Skin of body (tissue), 2 donors: Measurements from ENCODE around the gene TECPR1. TPM values are rescaled to one million over a fixed set of nuclear protein-coding genes. Genes with fewer than 3 reads are reported as not detected.

Source experiments
- DNase-seq: peaks from one replicate; lab custom pipeline; 2025; lab: John Stamatoyannopoulos, UW
- total RNA-seq: library from RNA; depleted of rRNA; stranded (reverse); fragments of >200 nt; gene quantifications from one replicate; pipeline ENCODE4 v1.2.3, GENCODE V29; 2014

The TECPR1 gene
- total RNA-seq, 1 donor from 2014 or later: 8.3 TPM

DNA sequence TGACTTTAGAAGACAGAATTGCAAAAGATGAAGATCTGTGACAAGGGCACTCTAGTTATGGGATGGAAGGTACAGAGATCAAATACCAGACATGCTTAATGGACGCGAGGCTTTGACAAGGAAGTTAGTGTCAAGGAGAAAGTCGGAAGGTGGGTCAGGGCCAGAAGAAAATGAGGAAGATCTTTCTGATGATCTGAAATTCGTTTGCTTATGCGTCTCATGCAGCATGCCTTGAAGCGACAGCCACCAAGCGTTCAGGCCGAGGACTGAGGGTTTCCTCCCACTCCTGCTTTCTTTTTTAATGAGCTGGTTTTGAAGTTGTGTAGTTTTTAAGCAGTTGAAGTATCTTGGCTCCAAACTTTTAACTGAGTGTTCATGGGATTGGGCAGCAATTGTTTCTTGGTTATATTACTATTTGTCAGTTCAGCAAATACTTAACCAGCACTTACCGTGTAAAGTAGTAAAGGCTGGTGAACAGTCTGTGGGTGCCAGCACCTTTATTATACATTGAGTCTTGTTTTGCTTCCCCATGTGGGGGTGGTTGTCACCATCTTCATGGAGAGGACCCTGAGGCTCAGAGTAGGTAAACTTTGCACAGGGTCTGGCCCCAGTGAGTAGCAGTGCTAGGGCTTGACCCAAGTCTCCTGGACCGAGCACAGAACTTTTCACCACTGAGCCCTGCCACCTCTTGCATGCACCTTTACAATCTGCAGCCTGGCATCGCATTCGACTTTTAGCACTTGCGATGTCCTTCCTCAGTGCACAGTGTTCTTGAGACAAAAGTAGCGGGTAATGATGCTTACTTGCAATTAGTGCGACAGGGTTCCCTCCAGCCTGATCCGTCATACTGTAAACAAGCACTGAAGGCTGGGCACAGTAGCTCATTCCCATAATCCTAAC lies 55.1 kb downstream of the TECPR1 start:
- no peak for DNase-seq

DNA sequence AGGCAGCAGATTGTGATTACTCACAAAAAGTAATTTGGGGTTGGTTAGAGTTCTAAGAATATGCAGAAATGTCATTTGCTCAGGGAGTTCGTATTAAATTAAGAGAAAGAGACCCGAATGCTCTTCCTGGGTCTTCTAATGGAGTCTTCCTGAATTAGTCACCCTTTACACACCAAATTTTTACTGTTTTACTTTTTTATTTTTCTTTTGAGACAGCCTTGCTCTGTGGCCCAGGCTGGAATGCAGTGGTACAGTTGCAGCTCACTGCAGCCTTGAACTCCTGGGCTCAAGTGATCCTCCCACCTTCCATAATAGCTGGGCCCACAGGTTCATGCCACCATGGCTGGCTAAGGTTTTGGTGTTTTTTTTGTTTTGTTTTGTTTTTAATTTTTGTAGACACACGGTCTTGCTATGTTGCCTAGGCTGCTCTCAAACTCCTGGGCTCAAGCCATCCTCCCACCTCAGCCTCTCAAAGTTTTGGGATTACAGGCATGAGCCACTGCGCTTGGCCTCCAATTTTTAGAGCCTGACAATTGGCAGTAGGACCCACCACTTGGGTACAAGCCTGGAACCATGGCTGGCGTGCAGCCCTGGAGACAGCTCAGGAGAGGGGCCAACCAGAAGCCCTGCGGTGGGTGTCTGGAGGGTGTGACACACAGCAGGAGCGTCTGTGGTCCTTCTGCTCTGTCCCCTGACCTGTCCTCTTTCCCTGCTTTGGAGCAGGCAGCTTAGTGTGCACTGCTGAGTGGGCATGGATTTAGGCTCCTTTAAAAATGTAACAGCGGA lies 57.2 kb downstream of the TECPR1 start:
- DNase-seq: no peak

DNA sequence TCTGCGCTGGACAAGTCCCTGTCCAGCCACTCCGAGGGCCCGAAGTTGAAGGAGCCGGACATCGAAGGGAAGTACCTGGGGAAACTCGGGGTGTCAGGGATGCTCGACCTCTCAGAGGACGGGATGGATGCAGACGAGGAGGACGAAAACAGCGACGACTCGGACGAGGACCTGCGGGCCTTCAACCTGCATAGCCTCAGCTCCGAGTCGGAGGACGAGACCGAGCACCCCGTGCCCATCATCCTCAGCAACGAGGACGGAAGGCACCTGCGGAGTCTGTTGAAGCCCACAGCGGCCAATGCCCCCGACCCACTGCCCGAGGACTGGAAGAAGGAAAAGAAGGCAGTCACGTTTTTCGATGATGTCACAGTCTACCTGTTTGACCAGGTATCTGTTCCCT lies 57.8 kb downstream of the TECPR1 start:
- no peak for DNase-seq

DNA sequence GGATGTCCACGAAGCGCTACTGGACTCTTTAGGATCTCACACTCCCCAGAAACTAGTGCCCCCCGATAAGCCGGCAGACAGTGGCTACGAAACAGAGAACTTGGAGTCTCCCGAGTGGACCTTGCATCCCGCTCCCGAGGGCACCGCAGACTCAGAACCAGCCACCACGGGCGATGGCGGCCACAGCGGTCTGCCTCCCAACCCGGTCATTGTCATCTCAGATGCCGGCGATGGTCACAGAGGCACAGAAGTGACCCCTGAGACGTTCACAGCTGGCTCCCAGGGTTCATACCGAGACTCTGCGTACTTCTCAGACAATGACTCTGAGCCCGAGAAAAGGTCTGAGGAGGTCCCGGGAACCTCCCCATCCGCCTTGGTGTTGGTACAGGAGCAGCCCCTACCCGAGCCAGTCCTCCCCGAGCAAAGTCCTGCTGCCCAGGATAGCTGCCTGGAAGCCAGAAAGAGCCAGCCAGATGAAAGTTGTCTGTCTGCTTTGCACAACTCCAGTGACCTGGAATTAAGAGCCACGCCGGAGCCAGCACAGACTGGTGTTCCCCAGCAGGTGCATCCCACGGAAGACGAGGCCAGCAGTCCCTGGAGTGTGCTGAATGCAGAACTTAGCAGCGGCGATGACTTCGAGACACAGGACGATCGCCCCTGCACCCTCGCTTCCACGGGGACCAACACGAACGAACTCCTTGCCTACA lies 58.4 kb downstream of the TECPR1 start:
- DNase-seq: no peak

DNA sequence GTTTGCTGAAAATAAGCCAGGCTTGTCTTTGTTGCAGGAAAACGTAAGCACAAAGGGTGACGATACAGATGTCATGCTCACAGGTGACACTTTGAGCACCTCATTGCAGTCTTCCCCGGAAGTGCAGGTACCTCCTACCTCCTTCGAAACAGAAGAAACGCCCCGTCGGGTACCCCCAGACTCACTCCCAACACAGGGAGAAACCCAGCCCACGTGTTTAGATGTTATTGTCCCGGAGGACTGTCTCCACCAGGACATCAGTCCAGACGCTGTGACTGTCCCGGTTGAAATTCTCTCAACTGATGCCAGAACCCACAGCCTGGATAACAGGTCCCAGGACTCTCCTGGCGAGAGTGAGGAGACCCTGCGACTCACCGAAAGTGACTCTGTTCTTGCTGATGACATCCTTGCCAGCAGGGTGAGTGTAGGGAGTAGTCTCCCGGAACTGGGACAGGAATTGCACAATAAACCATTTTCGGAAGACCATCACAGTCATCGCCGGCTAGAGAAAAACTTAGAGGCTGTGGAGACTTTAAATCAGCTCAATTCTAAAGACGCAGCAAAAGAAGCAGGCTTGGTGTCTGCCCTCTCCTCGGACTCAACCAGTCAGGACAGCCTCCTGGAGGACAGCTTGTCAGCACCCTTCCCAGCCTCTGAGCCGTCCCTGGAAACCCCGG lies 59.1 kb downstream of the TECPR1 start:
- no peak for DNase-seq

DNA sequence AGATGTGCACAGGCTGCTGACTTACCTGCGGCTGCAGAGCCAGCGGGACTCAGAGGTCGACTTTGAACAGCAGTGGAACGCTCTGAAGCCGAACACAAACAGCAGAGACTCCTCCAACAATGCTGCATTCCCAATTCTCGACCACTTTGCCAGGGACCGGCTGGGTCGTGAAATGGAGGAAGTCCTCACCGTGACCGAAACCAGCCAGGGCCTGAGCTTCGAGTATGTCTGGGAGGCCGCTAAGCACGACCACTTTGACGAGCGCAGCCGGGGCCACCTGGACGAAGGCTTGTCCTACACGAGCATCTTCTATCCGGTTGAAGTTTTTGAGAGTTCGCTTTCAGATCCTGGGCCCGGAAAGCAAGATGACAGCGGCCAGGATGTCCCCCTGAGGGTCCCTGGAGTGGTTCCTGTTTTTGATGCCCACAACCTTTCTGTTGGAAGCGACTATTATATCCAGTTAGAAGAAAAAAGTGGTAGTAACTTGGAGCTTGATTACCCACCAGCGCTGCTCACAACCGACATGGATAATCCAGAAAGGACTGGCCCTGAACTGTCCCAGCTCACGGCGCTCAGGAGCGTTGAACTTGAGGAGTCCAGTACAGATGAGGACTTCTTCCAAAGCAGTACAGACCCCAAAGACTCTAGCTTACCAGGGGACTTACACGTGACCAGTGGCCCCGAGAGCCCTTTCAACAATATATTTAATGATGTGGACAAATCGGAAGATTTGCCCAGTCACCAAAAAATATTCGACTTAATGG lies 60.2 kb downstream of the TECPR1 start:
- DNase-seq: no peak

DNA sequence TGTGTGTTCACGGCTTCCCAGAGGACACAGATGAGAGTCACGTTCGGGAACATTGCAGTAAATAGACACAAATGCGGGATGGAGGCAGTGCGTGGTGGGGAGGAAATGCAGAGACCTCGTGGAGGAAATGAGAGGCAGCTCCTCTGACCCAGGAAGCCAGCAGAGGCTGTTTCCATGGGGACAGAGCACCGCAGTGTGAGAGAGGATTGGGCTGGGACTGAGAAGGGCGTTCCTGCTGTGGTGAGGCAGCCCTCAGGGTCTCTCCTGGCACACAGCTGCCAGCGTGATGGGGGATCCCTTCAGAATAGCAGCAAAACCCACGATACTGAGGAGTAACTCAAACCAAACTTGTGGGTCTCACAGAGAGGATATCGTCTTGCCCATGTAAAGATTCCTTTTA lies 62.5 kb downstream of the TECPR1 start:
- DNase-seq: no peak

DNA sequence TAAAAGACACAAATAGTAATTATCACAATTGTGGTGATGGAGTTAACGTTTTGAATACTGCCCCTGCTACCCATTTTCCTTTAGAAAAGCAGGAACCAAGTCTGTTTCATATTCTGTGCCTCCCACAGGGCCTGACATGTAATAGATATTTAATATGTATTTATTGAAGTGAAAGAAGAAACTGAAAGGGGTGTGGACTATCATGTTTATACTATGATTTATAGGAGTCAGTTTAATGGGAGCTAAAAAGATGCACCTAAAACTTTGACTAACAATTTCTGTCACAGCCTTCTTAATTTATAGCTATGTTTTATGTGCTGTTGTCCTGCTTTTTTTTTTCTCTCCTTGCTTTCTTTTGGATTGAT lies 64.9 kb downstream of the TECPR1 start:
- DNase-seq: no peak

DNA sequence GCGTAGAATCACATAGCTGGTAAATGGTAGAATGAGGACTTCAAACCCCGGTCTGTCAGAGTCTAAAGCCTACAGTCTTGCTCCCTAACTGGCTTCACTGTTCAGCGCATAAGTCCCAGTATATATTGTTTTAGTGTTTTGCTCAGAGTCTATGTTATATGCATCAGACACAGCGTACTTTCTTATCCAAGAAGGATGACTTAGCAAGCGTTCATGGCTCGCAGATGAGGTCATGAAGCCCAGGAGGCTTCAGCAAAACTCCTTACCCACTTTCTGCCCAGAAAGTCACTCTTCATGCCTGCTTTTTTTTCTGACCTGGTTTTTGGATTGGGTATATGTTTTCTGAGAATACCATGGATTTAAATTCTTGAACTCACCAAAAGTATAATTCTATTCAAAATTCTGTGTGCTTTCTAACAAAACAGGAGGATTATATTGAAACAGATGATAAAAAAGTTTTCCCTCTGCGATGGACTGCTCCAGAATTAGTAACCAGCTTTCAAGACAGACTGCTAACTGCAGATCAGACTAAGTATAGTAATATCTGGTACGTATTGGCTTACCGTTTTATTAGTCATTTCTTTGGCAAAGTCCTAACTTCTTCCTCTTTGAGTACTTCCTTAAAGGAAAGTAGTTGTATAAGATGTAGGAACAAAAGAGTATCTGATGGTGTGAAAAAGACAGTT lies 65.4 kb downstream of the TECPR1 start:
- DNase-seq: no peak

DNA sequence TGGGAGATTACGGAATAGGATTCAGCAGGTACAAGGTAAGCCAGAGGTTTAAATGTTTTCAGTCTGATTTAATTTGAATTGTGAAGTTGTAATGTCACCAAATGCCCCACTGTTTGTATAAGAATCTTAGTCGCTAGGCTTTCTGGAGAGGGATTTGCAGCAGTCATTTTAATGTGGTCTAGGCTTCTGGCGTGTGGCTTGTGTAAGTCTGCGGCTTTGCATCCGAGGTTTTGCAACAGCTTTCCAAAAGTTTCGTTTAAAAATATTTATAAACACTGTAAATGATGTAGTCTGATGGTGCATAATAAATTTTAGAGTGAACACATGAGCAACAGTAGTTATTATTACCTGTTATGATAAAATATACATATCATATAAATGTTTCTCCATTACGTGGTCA lies 66.9 kb downstream of the TECPR1 start:
- no peak for DNase-seq

DNA sequence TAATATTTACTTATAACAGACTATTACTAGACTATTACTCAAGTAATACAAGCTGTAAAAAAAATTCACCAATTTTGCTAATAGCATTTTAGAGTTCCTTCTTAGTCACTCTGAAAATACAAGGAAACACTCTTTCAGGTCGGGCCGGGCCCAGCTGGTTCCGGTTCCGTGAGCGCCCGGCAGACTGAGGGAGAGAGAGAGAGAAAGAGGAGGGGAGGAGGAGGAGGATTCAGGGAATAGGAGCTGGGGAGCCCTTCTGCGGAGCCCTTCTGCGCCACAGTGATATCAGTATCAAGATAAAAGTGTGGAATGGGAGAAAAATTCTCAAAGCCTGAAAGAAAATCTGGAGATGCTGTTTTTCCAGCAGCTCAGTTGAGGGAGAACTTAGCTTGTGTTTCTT lies 71.3 kb downstream of the TECPR1 start:
- no peak for DNase-seq

DNA sequence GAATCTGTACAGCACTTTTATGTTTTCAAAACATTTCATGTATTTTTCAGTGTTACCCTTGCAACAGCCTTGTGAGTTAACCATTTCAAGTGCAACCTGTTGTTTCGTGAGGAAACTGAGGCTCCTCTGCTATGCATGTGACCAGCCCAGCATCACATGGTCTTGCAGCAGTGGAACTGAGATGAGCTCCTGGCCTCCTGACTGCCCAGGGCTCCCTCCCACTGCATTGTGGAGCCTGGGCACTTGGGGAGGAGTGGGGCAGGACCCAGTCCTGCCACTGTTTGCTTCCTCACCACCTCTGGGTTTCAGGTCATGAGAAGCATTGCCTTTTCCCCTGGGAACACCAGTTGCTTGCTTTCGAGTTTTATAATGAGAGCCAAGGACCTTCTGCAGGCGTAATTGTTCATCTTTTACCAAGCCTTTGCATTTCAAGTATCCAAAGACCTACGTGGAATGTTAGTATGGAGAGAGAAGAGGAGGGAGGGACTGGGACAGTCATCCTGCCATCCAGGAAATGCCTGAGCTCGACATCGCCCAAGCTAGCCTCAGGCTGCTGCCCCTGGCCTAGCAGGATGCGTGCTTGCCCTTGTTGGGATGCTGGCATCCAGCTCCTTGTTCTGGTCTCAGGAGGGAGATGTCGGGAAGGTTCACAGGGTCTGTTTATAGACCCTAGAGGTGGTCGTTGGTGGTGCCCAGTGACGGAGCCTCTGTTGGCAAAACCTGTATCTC lies 73.1 kb downstream of the TECPR1 start:
- DNase-seq: no peak

DNA sequence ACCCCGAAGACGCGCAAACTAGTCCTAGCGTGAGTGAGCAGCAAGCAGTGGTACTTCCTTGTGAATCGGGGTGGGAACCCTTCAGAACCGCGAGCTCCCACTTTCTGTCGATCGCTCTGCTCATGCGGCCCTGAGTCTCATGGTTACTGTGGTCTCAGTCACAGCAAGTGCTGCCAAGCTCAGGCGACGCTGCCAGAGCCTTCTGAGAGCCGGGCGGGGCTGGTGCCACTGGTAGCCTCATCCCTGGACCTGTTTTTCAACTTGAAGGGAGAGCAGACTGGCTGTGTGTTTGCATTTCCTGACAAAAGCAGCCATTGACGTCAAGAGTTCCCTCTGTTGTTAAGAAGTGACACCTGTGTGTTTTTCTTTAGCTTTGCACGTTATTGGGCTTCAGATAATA lies 73.7 kb downstream of the TECPR1 start:
- DNase-seq: no peak

DNA sequence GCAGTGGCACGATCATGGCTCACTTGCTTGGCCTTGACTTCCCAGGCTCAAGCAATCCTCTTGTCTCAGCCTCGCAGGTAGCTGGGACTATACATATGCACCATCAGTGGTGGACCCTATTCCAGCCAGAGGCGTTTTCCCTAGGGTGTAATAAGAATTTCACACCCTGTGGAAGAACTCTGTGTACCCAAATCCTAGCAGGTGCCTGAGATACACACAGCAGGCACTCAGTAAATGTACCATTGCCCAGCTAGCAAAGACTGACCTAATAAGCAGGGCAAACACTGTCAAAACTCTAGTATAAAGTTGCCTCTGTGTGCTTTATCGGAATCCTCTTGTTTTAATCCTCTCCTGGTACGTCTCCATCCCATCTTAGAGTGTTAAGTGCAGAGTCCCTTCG lies 74.5 kb downstream of the TECPR1 start:
- no peak for DNase-seq

DNA sequence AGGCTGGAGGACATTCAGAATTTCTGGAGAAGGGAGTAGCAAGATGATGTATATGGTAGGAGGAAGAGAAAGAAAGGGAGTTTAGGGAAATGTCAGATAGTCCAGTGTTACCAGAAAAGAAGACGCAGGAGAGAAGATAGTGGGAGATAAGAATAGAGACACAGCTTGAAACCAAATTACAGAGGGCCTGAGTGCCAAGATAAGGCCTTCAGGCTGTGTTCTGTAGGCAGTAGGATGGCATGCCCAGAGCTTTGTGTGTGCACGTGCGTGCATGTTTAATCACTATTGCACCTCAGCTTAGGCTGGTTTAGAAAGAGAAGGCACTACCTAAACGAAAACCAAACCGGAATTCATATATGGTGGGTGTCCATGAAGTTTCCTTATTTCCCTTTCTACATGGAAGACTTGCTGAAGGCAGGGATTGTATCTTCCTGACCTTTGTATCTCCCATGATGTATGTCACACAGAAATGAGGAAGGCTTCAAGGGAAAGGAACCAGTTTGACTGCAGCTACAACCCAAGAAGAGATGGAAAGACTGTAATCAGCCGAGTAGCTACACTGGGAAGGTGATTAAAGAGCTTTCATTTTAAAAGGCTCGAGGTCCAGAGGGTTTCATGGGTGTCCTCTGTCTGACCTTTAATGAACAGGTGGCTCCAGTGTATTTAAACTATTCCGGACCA lies 76.6 kb downstream of the TECPR1 start:
- no peak for DNase-seq

DNA sequence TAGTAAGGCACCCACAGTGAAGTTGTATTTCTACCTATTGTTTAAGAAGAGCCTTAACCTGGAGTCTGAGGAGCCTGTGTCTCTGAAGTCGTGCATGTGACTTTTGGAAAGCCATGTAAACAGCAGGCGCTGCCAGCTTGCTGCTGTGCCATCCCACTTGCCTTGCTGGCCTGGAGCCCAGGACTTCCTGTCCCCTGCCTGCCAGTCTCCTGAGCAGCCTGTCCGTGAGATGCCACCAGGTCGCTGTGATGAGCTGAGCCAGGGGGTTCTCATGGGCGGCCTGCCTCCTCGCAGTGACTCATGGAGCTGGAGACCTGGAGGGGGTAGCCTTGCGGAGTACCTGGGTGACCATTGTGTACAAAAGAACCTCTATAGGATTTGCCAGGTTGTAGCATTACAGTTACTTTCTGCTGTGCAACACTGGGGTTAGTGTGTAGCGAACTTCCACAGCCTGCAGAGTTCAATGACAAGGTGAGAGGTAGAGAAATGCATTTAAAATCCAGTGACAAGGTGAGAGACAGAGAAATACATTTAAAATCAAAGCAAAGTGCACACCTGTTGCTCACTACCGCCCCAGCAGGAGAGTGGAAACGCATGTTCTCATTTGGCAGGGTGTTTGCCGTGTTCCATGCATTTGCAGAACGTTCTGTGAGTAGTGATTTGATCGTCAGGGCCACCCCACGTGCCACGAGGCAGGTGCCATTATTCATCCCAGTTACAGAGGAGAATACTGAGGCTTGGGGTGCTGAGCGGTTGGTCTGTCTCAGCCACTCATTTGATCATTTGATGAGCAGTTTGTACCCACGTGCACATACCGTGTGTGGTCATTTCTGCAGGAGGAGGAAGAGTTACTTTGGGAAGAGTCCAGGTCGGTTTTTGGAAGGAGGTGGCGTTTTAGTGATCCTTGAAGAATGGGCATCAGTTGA lies 77.4 kb downstream of the TECPR1 start:
- DNase-seq: no peak

DNA sequence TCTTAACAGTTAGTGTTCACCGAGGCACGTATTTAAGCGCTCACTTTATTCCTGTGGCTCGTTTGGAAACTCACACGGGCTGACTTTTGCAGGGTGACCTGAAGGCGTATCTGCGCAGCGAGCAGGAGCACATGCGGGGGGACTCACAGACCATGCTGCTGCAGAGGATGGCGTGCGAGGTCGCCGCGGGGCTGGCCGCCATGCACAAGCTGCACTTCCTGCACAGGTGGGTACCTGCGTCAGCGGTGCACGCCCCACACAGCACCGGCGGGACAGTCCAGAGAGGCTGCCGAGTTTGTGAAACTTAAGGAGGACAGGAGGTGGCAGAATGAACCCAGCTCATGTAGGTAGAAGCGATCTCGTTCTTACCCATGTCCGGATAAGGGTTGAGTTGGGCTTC lies 80.6 kb downstream of the TECPR1 start:
- no peak for DNase-seq

DNA sequence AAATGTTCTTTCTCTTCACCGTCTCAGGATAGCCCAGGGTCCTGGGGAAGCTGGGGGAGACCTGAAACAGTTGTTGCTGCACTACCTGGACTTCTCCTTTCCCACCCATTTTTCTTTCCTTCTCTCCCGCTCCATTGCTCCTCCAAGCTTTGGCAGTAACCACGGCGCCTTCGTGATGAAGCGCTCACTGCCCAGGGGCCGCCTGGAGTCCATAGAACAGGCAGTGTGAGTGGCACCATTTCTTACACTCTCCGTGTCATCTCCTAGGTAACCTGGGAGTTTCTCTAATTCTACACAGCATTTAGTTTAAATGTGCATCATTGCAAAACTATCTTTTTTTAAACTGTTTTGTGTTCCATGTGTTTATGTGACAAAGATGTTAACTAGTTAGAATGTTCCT lies 81.1 kb downstream of the TECPR1 start:
- no peak for DNase-seq
